Hepatocyte (in vitro differentiated cells): Measurements from ENCODE around the gene ITPR2.

ENCODE experiments used
- CTCF ChIP-seq: fragments of 200-600 bp; sonication (generic); IDR thresholded peaks from 2 replicates; pipeline ENCODE4 v1.5.1; 2016; ENCODE audit warnings: antibody characterized with exemption, mild to moderate bottlenecking; ENCODE audit not compliant: poor library complexity
- EZH2 ChIP-seq: fragments of 200-600 bp; sonication (generic); IDR thresholded peaks from 2 replicates; pipeline ENCODE4 v1.6.1; 2016; ENCODE audit warnings: antibody characterized with exemption, mild to moderate bottlenecking, borderline replicate concordance
- EZH2phosphoT487 ChIP-seq: fragments of 200-600 bp; sonication (generic); IDR thresholded peaks from one replicate; pipeline ENCODE4 v1.6.1; 2018; ENCODE audit warnings: antibody characterized with exemption, mild to moderate bottlenecking, low read depth, moderate library complexity; ENCODE audit not compliant: unreplicated experiment, severe bottlenecking

- no peak for TF ChIP-seq CTCF
- TF ChIP-seq EZH2: no peak
- TF ChIP-seq EZH2phosphoT487: no peak
These were observed 407.3 kb downstream of the ITPR2 start for GRCh38 chr12:26425587-26426260.
